ENCODE results near the gene DLX4.

GRCh38 chr17:50013079-50013478, 44.1 kb downstream of the DLX4 start:
- TF ChIP-seq, protein P1, sequence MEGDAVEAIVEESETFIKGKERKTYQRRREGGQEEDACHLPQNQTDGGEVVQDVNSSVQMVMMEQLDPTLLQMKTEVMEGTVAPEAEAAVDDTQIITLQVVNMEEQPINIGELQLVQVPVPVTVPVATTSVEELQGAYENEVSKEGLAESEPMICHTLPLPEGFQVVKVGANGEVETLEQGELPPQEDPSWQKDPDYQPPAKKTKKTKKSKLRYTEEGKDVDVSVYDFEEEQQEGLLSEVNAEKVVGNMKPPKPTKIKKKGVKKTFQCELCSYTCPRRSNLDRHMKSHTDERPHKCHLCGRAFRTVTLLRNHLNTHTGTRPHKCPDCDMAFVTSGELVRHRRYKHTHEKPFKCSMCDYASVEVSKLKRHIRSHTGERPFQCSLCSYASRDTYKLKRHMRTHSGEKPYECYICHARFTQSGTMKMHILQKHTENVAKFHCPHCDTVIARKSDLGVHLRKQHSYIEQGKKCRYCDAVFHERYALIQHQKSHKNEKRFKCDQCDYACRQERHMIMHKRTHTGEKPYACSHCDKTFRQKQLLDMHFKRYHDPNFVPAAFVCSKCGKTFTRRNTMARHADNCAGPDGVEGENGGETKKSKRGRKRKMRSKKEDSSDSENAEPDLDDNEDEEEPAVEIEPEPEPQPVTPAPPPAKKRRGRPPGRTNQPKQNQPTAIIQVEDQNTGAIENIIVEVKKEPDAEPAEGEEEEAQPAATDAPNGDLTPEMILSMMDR (IDR thresholded peaks at IDR 0.05; ENCODE audit: insufficient read depth, low read depth, low read length), result no peak
- no peak for TF ChIP-seq EZH2 (IDR thresholded peaks at IDR 0.05; ENCODE audit: insufficient read depth, low read length)

Data from astrocyte (in vitro differentiated cells and primary cell).